Panc1 (cell line): Measurements from ENCODE around the gene MOV10L1. TPM values are rescaled to one million over a fixed set of nuclear protein-coding genes. Genes with fewer than 3 reads are reported as not detected.

ENCODE experiments used
- ATAC-seq: fragments of 200-7000 bp; cut with Tn5 transposase; 2 replicates; pipeline ENCODE4 v1.9.1; 2020; ENCODE audit warnings: mild to moderate bottlenecking, moderate library complexity
- BruUV-seq: library from RNA; stranded (reverse); fragments of 400-500 nt; replicated peaks from 2 replicates; lab custom pipeline; 2021; lab: Mats Ljungman, UMichigan
- CTCF ChIA-PET: fragments of 300-600 bp; sonication (Branson Sonifier 250); formaldehyde crosslinking; loops from one replicate; lab custom pipeline; 2022; ENCODE audit warnings: antibody characterized with exemption; lab: Charles Lee
- POLR2A ChIA-PET: fragments of 300-600 bp; sonication (Branson Sonifier 250); formaldehyde crosslinking; loops from one replicate; lab custom pipeline; 2022; ENCODE audit warnings: antibody characterized with exemption; lab: Charles Lee
- DNase-seq: peaks from one replicate; pipeline ENCODE4 v3.0.0-alpha.2; 2010; ENCODE audit warnings: low read depth, low spot score
- H3K27ac ChIP-seq: 2 replicates; pipeline ENCODE4 v1.5.1; 2011; ENCODE audit warnings: mild to moderate bottlenecking, low read length, inconsistent platforms
- H3K27me3 ChIP-seq: fragments of 200-500 bp; sonication (Bioruptor generic); 2 replicates; pipeline ENCODE4 v1.6.0; 2014; ENCODE audit warnings: low read length, inconsistent platforms; ENCODE audit not compliant: control insufficient read depth, insufficient read depth
- H3K36me3 ChIP-seq: fragments of 200-500 bp; sonication (Bioruptor generic); 2 replicates; pipeline ENCODE4 v1.5.1; 2014; ENCODE audit warnings: inconsistent platforms, mild to moderate bottlenecking, low read length, moderate library complexity; ENCODE audit not compliant: control insufficient read depth, insufficient read depth
- H3K4me1 ChIP-seq: 2 replicates; pipeline ENCODE4 v1.5.1; 2011; ENCODE audit warnings: inconsistent platforms, mild to moderate bottlenecking, low read length, moderate library complexity; ENCODE audit not compliant: control insufficient read depth, insufficient read depth
- H3K4me3 ChIP-seq, 2 experiments: 2 replicates each; pipeline ENCODE4 v1.5.1; 2011 to 2012; ENCODE audit warnings: low read depth in 2 of 2, low read length in 2 of 2, mild to moderate bottlenecking in 2 of 2, inconsistent platforms in 1 of 2, moderate library complexity in 1 of 2
- H3K9me3 ChIP-seq: fragments of 200-500 bp; sonication (Bioruptor generic); 2 replicates; pipeline ENCODE4 v1.5.1; 2014; ENCODE audit warnings: low read depth, mild to moderate bottlenecking, inconsistent platforms, low read length, moderate library complexity; ENCODE audit not compliant: control insufficient read depth, insufficient read depth
- CTCF ChIP-seq: fragments of 450-650 bp; IDR thresholded peaks from 2 replicates; pipeline ENCODE4 v1.5.1; 2017; ENCODE audit warnings: mild to moderate bottlenecking
- POLR2AphosphoS5 ChIP-seq: IDR thresholded peaks from 2 replicates; pipeline ENCODE4 v1.6.1; 2012; ENCODE audit warnings: mild to moderate bottlenecking, low read depth, low read length, moderate library complexity
- REST ChIP-seq, 2 experiments: IDR thresholded peaks; 2 replicates each; pipeline ENCODE4 v1.6.1; 2011 to 2012; ENCODE audit warnings: low read depth in 2 of 2, control low read depth in 1 of 2, low read length in 1 of 2, mild to moderate bottlenecking in 1 of 2, moderate library complexity in 1 of 2; ENCODE audit not compliant: insufficient read depth in 1 of 2
- SIN3A ChIP-seq: IDR thresholded peaks from 2 replicates; pipeline ENCODE4 v1.6.1; 2012; ENCODE audit warnings: low read depth, mild to moderate bottlenecking, low read length, moderate library complexity, borderline replicate concordance; ENCODE audit not compliant: insufficient read depth
- TCF7L2 ChIP-seq: IDR thresholded peaks from 2 replicates; pipeline ENCODE4 v1.6.1; 2011; ENCODE audit warnings: mild to moderate bottlenecking, low read depth, low read length, inconsistent platforms
- in situ Hi-C: cut with HindIII; loops from 2 replicates; pipeline ENCODE4 v1.10.0; 2016; ENCODE audit warnings: low sequenced_read_pairs, low pct_unique_long_range_greater_than_20kb
- intact Hi-C: fragments of 100-400 bp; cut with micrococcal nuclease; formaldehyde crosslinking; loops from one replicate; pipeline ENCODE4 v1.10.0; 2022; ENCODE audit not compliant: unreplicated experiment
- total RNA-seq: library from RNA; stranded (reverse); gene quantifications from one replicate; pipeline ENCODE4 v1.2.1, GENCODE V29; 2021; ENCODE audit not compliant: unreplicated experiment

MOV10L1 gene
- total RNA-seq, 1 experiment from 2014 or later: 0.10 TPM

GRCh38 chr22:50078761-50079160 lies 11.0 kb upstream of the MOV10L1 start:
- intact Hi-C loops: no loop called here
- no peak for TF ChIP-seq POLR2AphosphoS5
- no peak for TF ChIP-seq CTCF
- TF ChIP-seq REST (IDR thresholded peaks at IDR 0.05; ENCODE audit: insufficient read depth in 1 of 2, low read depth in 2 of 2, low read length in 1 of 2): no peak
- no peak for TF ChIP-seq TCF7L2
- no peak for TF ChIP-seq SIN3A
- ATAC-seq: no peak
- H3K27me3 ChIP-seq: no peaks in the 10 kb centered on the region
- ChIA-PET POLR2A (no interaction called here), CTCF (no interaction called here)
- no peak for DNase-seq
- H3K4me3 ChIP-seq: no peak overlapping the region
- BruUV-seq: no TSS peak
- H3K36me3 ChIP-seq: no peaks in the 10 kb centered on the region
- no peaks in the 10 kb centered on the region for H3K4me1 ChIP-seq
- no peak overlapping the region for H3K27ac ChIP-seq
- H3K9me3 ChIP-seq: no peaks in the 10 kb centered on the region
- in situ Hi-C loops: no loop called here

GRCh38 chr22:50080077-50080465 lies 9.7 kb upstream of the MOV10L1 start:
- in situ Hi-C loops: no loop called here
- CTCF ChIA-PET: no interaction called here
- no peaks in the 10 kb centered on the region for H3K4me1 ChIP-seq
- POLR2A ChIA-PET: no interaction called here
- no peak for TF ChIP-seq REST (IDR thresholded peaks at IDR 0.05; ENCODE audit: insufficient read depth in 1 of 2, low read depth in 2 of 2, low read length in 1 of 2)
- no peak for TF ChIP-seq TCF7L2
- no peak for TF ChIP-seq SIN3A
- TF ChIP-seq CTCF: no peak
- TF ChIP-seq POLR2AphosphoS5: no peak
- DNase-seq (no peak), ATAC-seq (no peak)
- no peaks in the 10 kb centered on the region for H3K27me3 ChIP-seq
- no peak overlapping the region for H3K27ac ChIP-seq
- H3K4me3 ChIP-seq: no peak overlapping the region
- intact Hi-C loops: no loop called here
- H3K36me3 ChIP-seq: no peaks in the 10 kb centered on the region
- no TSS peak for BruUV-seq
- H3K9me3 ChIP-seq: no peaks in the 10 kb centered on the region
